GM23338 (cell line): ENCODE data around the gene GK. TPM values are rescaled to one million over a fixed set of nuclear protein-coding genes. Genes with fewer than 3 reads are reported as not detected.

ENCODE experiments used
- ATAC-seq: fragments of 200-7000 bp; cut with Tn5 transposase; 3 replicates; pipeline ENCODE4 v1.9.1; 2020
- DNase-seq: peaks from one replicate; pipeline ENCODE4 v3.0.0-alpha.2; 2015; ENCODE audit warnings: low spot score
- H2AFZ ChIP-seq: fragments of 200-600 bp; sonication (generic); 2 replicates; pipeline ENCODE4 v1.8.0; 2016; ENCODE audit warnings: antibody characterized with exemption, mild to moderate bottlenecking, moderate library complexity
- H3F3A ChIP-seq: fragments of 200-600 bp; sonication (generic); replicated peaks from 2 replicates; pipeline ENCODE4 v1.8.0; 2017; ENCODE audit warnings: antibody characterized with exemption, mixed run types, low read depth
- H3K27ac ChIP-seq: fragments of 200-600 bp; sonication (generic); 2 replicates; pipeline ENCODE4 v1.6.1; 2016; ENCODE audit warnings: low read depth
- H3K27me3 ChIP-seq: fragments of 200-600 bp; sonication (generic); 2 replicates; pipeline ENCODE4 v1.8.0; 2016; ENCODE audit warnings: mild to moderate bottlenecking, mixed run types, moderate library complexity; ENCODE audit not compliant: insufficient read depth
- H3K36me3 ChIP-seq: fragments of 200-600 bp; sonication (generic); 2 replicates; pipeline ENCODE4 v1.8.0; 2016; ENCODE audit warnings: mild to moderate bottlenecking; ENCODE audit not compliant: insufficient read depth
- H3K4me1 ChIP-seq: fragments of 200-600 bp; sonication (generic); 2 replicates; pipeline ENCODE4 v1.8.0; 2016; ENCODE audit warnings: mild to moderate bottlenecking, moderate library complexity; ENCODE audit not compliant: insufficient read depth
- H3K4me2 ChIP-seq: fragments of 200-600 bp; sonication (generic); 2 replicates; pipeline ENCODE4 v1.7.1; 2017; ENCODE audit warnings: mixed run types
- H3K4me3 ChIP-seq: fragments of 200-600 bp; sonication (generic); 2 replicates; pipeline ENCODE4 v1.6.1; 2016; ENCODE audit warnings: mixed run types
- H3K79me2 ChIP-seq: fragments of 200-600 bp; sonication (generic); replicated peaks from 2 replicates; pipeline ENCODE4 v1.8.0; 2017; ENCODE audit warnings: mild to moderate bottlenecking; ENCODE audit not compliant: insufficient read depth
- H3K9me2 ChIP-seq: fragments of 200-600 bp; sonication (generic); 2 replicates; pipeline ENCODE4 v1.8.0; 2017; ENCODE audit not compliant: insufficient read depth
- H4K20me1 ChIP-seq: fragments of 200-600 bp; sonication (generic); replicated peaks from 2 replicates; pipeline ENCODE4 v1.8.0; 2017; ENCODE audit warnings: mild to moderate bottlenecking; ENCODE audit not compliant: insufficient read depth
- H3K27ac Mint-ChIP-seq: 2 replicates; pipeline ENCODE4 v1.8.0; 2020; ENCODE audit warnings: inconsistent platforms, mild to moderate bottlenecking, moderate library complexity, mixed read lengths
- H3K27me3 Mint-ChIP-seq: 3 replicates; pipeline ENCODE4 v1.8.0; 2022; ENCODE audit warnings: low read depth, mild to moderate bottlenecking, moderate library complexity, mixed read lengths, inconsistent platforms; ENCODE audit not compliant: insufficient read depth, poor library complexity
- H3K36me3 Mint-ChIP-seq: 3 replicates; pipeline ENCODE4 v1.8.0; 2021; ENCODE audit warnings: low read depth, mild to moderate bottlenecking, inconsistent platforms, moderate library complexity, mixed read lengths
- H3K4me1 Mint-ChIP-seq: 3 replicates; pipeline ENCODE4 v1.8.0; 2020; ENCODE audit warnings: mild to moderate bottlenecking, inconsistent platforms, mixed read lengths
- H3K4me3 Mint-ChIP-seq: 3 replicates; pipeline ENCODE4 v1.8.0; 2021; ENCODE audit warnings: moderate library complexity, mild to moderate bottlenecking, inconsistent platforms, mixed read lengths
- H3K9me3 Mint-ChIP-seq: 3 replicates; pipeline ENCODE4 v1.8.0; 2020; ENCODE audit warnings: moderate library complexity, mild to moderate bottlenecking, inconsistent platforms, mixed read lengths
- CREB1 ChIP-seq: fragments of 250-450 bp; sonication (Bioruptor Pico); IDR thresholded peaks from 2 replicates; pipeline ENCODE4 v1.5.0; 2020; ENCODE audit warnings: low read depth, mild to moderate bottlenecking, moderate library complexity
- CTCF ChIP-seq, 2 experiments: fragments of 200-600 bp in 1 of 2; sonication (generic) in 1 of 2; conservative IDR thresholded peaks; 2 replicates each; pipeline versions ENCODE4 v1.5.1 to v1.6.1; 2016 to 2017; ENCODE audit warnings: antibody characterized with exemption in 2 of 2, low read depth in 2 of 2, mild to moderate bottlenecking in 2 of 2, moderate library complexity in 1 of 2
- EZH2phosphoT487 ChIP-seq: fragments of 200-600 bp; sonication (generic); IDR thresholded peaks from one replicate; pipeline ENCODE4 v1.8.1; 2018; ENCODE audit warnings: antibody characterized with exemption; ENCODE audit not compliant: unreplicated experiment
- JUNB ChIP-seq: IDR thresholded peaks from one replicate; pipeline ENCODE4 v1.6.1; 2016; ENCODE audit warnings: antibody characterized with exemption; ENCODE audit not compliant: unreplicated experiment
- NANOG ChIP-seq: IDR thresholded peaks from 2 replicates; pipeline ENCODE4 v1.6.1; 2016; ENCODE audit warnings: antibody characterized with exemption, borderline replicate concordance
- POLR2AphosphoS5 ChIP-seq: IDR thresholded peaks from 2 replicates; pipeline ENCODE4 v1.6.1; 2016; ENCODE audit warnings: antibody characterized with exemption, low read depth
- REST ChIP-seq: IDR thresholded peaks from one replicate; pipeline ENCODE4 v1.6.1; 2018; ENCODE audit warnings: antibody characterized with exemption; ENCODE audit not compliant: unreplicated experiment
- STAT1 ChIP-seq: IDR thresholded peaks from one replicate; pipeline ENCODE4 v1.6.1; 2016; ENCODE audit warnings: antibody characterized with exemption; ENCODE audit not compliant: unreplicated experiment
- ZNF114 ChIP-seq: fragments of 250-450 bp; sonication (Bioruptor Pico); IDR thresholded peaks from 2 replicates; pipeline ENCODE4 v1.5.0; 2020; ENCODE audit warnings: mild to moderate bottlenecking, moderate library complexity
- ZNF331 ChIP-seq: fragments of 250-450 bp; sonication (Bioruptor Pico); IDR thresholded peaks from 2 replicates; pipeline ENCODE4 v1.5.0; 2020; ENCODE audit warnings: low read depth, mild to moderate bottlenecking, moderate library complexity
- ZNF462 ChIP-seq: fragments of 250-450 bp; sonication (Bioruptor Pico); IDR thresholded peaks from 2 replicates; pipeline ENCODE4 v1.5.0; 2020; ENCODE audit warnings: mild to moderate bottlenecking, moderate library complexity
- polyA plus RNA-seq: library from polyadenylated mRNA; unstranded; fragments of >200 nt; fragmentation: Nextera tagmentation; extraction: Ambion mirVana; gene quantifications from 2 replicates; pipeline ENCODE4 v1.2.1, GENCODE V29; 2016
- total RNA-seq: library from RNA; depleted of rRNA; stranded (reverse); fragments of >200 nt; shearing (Covaris generic); gene quantifications from 2 replicates; pipeline ENCODE4 v1.2.3, GENCODE V29; 2014

Gene GK
- total and polyA plus RNA-seq, 2 experiments from 2014 or later: 8.4 to 10.8 TPM

GRCh38 chrX:30666094-30666493, 12.9 kb downstream of the GK start:
- Histone ChIP-seq H3K36me3 (no peaks in the 10 kb centered on the region), H3K27me3 (no peaks in the 10 kb centered on the region), H3K27ac (no peak overlapping the region), H3K4me3 (no peak overlapping the region), H3K79me2 (no peaks in the 10 kb centered on the region), H3K4me1 (peaks cover 8% of the 10 kb centered on the region; the same call in 1 of the 2 replicates), H4K20me1 (no peaks in the 10 kb centered on the region), H2AFZ (no peak overlapping the region), H3K4me2 (no peak overlapping the region), H3K9me2 (no peaks in the 10 kb centered on the region), H3F3A (no peaks in the 10 kb centered on the region)
- no peak overlapping the region for H3K4me3 Mint-ChIP-seq
- no peaks in the 10 kb centered on the region for H3K9me3 Mint-ChIP-seq
- peaks cover 15% of the 10 kb centered on the region for H3K36me3 Mint-ChIP-seq
- H3K27me3 Mint-ChIP-seq: no peaks in the 10 kb centered on the region
- no peak overlapping the region for H3K27ac Mint-ChIP-seq
- DNase-seq: no peak
- no peak for TF ChIP-seq POLR2AphosphoS5
- TF ChIP-seq REST: no peak
- no peak for TF ChIP-seq JUNB
- TF ChIP-seq EZH2phosphoT487: no peak
- no peak for TF ChIP-seq NANOG
- no peak for TF ChIP-seq ZNF331 (CRISPR knock-in tag)
- no peak for TF ChIP-seq ZNF114
- TF ChIP-seq STAT1: no peak
- no peak for TF ChIP-seq CREB1 (CRISPR knock-in tag)
- no peak for TF ChIP-seq CTCF (conservative IDR thresholded peaks at IDR 0.05; ENCODE audit: low read depth in 2 of 2)
- no peak for TF ChIP-seq ZNF462 (CRISPR knock-in tag)
- H3K4me1 Mint-ChIP-seq: peaks cover 3% of the 10 kb centered on the region; the same call in 2 of the 3 replicates
- ATAC-seq: no peak
